Heart left ventricle (tissue), 13 donors: Measurements from ENCODE around the gene C22orf15.

ENCODE experiments used
- POLR2A ChIP-seq, 2 donors: fragments of 450-650 bp; IDR thresholded peaks; one replicate each; pipeline ENCODE4 v1.6.1; 2017; ENCODE audit warnings: antibody characterized with exemption in 2 of 2, mild to moderate bottlenecking in 2 of 2, moderate library complexity in 2 of 2
- TF ChIP-seq, protein P1 (sequence below), 12 donors: fragments of 200-600 bp; sonication (generic) in 4 of 12; IDR thresholded peaks; one replicate each; pipeline versions ENCODE4 v1.5.0 to v1.8.0; 2018 to 2022; ENCODE audit warnings: antibody characterized with exemption in 12 of 12, mild to moderate bottlenecking in 5 of 12
- donor health status: ischemic (EF 13 %, LVEDD 7.1; RV severe dilation, severe dysfunction).
- donor health status: DM: no; HTN: yes; CAD: no.
- donor health status: DM: no; HTN: no; CAD: no.
- donor health status: ischemic (EF 25% LVEDD 6.9; RV normal size, moderate dysfunction).
- donor health status: ischemic (EF 25% LVEDD 5.7; RV mildly dilated, moderate dysfunction).
- donor health status: ischemic (EF 35%, LVEDD 5.7; RV mildly dilated, moderate dysfunction).
- donor health status: nonischemic (EF 11% LVEDD 7.7; RV severe dilation, severe dysfunction).
- donor health status: DM: yes; HTN: yes; CAD: no.
- donor health status: PGD.
- donor health status: ischemic (EF 29% LVEDD 5.4; RV normal size, mild dysfunction).
- donor health status: nonischemic (EF 23%, LVEDD 6.1; RV moderate dilation, normal function).

GRCh38 chr22:23804781-23805291 is 42.0 kb downstream of the C22orf15 start:
- TF ChIP-seq, protein P1, sequence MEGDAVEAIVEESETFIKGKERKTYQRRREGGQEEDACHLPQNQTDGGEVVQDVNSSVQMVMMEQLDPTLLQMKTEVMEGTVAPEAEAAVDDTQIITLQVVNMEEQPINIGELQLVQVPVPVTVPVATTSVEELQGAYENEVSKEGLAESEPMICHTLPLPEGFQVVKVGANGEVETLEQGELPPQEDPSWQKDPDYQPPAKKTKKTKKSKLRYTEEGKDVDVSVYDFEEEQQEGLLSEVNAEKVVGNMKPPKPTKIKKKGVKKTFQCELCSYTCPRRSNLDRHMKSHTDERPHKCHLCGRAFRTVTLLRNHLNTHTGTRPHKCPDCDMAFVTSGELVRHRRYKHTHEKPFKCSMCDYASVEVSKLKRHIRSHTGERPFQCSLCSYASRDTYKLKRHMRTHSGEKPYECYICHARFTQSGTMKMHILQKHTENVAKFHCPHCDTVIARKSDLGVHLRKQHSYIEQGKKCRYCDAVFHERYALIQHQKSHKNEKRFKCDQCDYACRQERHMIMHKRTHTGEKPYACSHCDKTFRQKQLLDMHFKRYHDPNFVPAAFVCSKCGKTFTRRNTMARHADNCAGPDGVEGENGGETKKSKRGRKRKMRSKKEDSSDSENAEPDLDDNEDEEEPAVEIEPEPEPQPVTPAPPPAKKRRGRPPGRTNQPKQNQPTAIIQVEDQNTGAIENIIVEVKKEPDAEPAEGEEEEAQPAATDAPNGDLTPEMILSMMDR (IDR thresholded peaks at IDR 0.05), result no peak
- no peak for TF ChIP-seq POLR2A (IDR thresholded peaks at IDR 0.05)
